ENCODE data around the gene CRTAC1. TPM values are rescaled to one million over a fixed set of nuclear protein-coding genes. Genes with fewer than 3 reads are reported as not detected.
A peak's percentile ranks its signal among the peaks of the same experiment; 100 is the strongest.

CRTAC1 gene
- not detected in 2 replicates for total RNA-seq (2021)
- percentile 8 among the genes with signal in this experiment for Bru-seq, nascent RNA
- percentile 6 among the genes with signal in this experiment for BruChase-seq, experiment 1, labeled RNA remaining after a 2-hour chase
- BruChase-seq, experiment 2, labeled RNA remaining after a 6-hour chase: percentile 5 among the genes with signal in this experiment
- long read RNA-seq: 0 reads

- POLR2A ChIA-PET (ENCODE audit: low non-redundant PET): no interaction called here
- intact Hi-C loops (cut with micrococcal nuclease; ENCODE audit: unreplicated experiment): no loop called here
- peaks cover 9% of the 10 kb centered on the region for H3K4me1 ChIP-seq (ENCODE audit: insufficient read depth, low read length, poor library complexity, severe bottlenecking)
- no peaks in the 10 kb centered on the region for H3K36me3 ChIP-seq (ENCODE audit: insufficient read depth, low read length, poor library complexity, severe bottlenecking)
- DNase-seq (ENCODE audit: low spot score): peak; percentile 79
- H3K27ac ChIP-seq (ENCODE audit: low read depth, low read length, poor library complexity, severe bottlenecking): no peak within 1 kb of the TSS
- TF ChIP-seq CTCF (conservative IDR thresholded peaks at IDR 0.05; ENCODE audit: low read depth, low read length) (no peak), EZH2 (IDR thresholded peaks at IDR 0.05; ENCODE audit: borderline replicate concordance, low read depth, low read length, poor library complexity, severe bottlenecking) (no peak)
- CTCF ChIA-PET: interaction anchor here (0.6 kb wide), 1 partner anchor 115 kb away, joined by 4 read pairs; no protein-coding TSS in a partner anchor
- peaks cover 94% of the 10 kb centered on the region for H3K27me3 ChIP-seq (replicated peaks; ENCODE audit: insufficient read depth, low read depth, low read length, poor library complexity)
- no peaks in the 10 kb centered on the region for H3K9me3 ChIP-seq (ENCODE audit: low read depth, low read length, poor library complexity, severe bottlenecking)
- BruUV-seq (replicated peaks): no TSS peak
- peak within 1 kb of the TSS; percentile 23 for H3K4me3 ChIP-seq (ENCODE audit: low read depth, low read length, poor library complexity, severe bottlenecking)
Observed at GRCh38 chr10:98030093-98030821, at the start of gene CRTAC1. TSS of gene CRTAC1 (minus strand) at chr10:98030621. CDS start at chr10:98030472, 149 bp downstream.

- no peak overlapping the region for H3K27ac ChIP-seq (ENCODE audit: low read depth, low read length, poor library complexity, severe bottlenecking)
- no peak overlapping the region for H3K4me3 ChIP-seq (ENCODE audit: low read depth, low read length, poor library complexity, severe bottlenecking)
- H3K27me3 ChIP-seq (replicated peaks; ENCODE audit: insufficient read depth, low read depth, low read length, poor library complexity): peaks cover 38% of the 10 kb centered on the region
- no peaks in the 10 kb centered on the region for H3K9me3 ChIP-seq (ENCODE audit: low read depth, low read length, poor library complexity, severe bottlenecking)
- H3K4me1 ChIP-seq (ENCODE audit: insufficient read depth, low read length, poor library complexity, severe bottlenecking): no peaks in the 10 kb centered on the region
- no peaks in the 10 kb centered on the region for H3K36me3 ChIP-seq (ENCODE audit: insufficient read depth, low read length, poor library complexity, severe bottlenecking)
- BruUV-seq (replicated peaks): no TSS peak
- intact Hi-C loops (cut with micrococcal nuclease; ENCODE audit: unreplicated experiment): no loop called here
- POLR2A ChIA-PET (ENCODE audit: low non-redundant PET): no interaction called here
- no peak for DNase-seq (ENCODE audit: low spot score)
- CTCF ChIA-PET: no interaction called here
- TF ChIP-seq CTCF (conservative IDR thresholded peaks at IDR 0.05; ENCODE audit: low read depth, low read length): no peak
- TF ChIP-seq EZH2 (IDR thresholded peaks at IDR 0.05; ENCODE audit: borderline replicate concordance, low read depth, low read length, poor library complexity, severe bottlenecking): no peak
Observed at GRCh38 chr10:98078774-98079173, 48.4 kb upstream of the CRTAC1 start.

GRCh38 chr10:98077223-98077622, 46.8 kb upstream of the CRTAC1 start:
- no peaks in the 10 kb centered on the region for H3K4me1 ChIP-seq (ENCODE audit: insufficient read depth, low read length, poor library complexity, severe bottlenecking)
- no TSS peak for BruUV-seq (replicated peaks)
- H3K27me3 ChIP-seq (replicated peaks; ENCODE audit: insufficient read depth, low read depth, low read length, poor library complexity): peaks cover 31% of the 10 kb centered on the region
- intact Hi-C loops (cut with micrococcal nuclease; ENCODE audit: unreplicated experiment): no loop called here
- H3K36me3 ChIP-seq (ENCODE audit: insufficient read depth, low read length, poor library complexity, severe bottlenecking): no peaks in the 10 kb centered on the region
- POLR2A ChIA-PET (ENCODE audit: low non-redundant PET): no interaction called here
- CTCF ChIA-PET: no interaction called here
- no peak overlapping the region for H3K4me3 ChIP-seq (ENCODE audit: low read depth, low read length, poor library complexity, severe bottlenecking)
- DNase-seq (ENCODE audit: low spot score): no peak
- H3K9me3 ChIP-seq (ENCODE audit: low read depth, low read length, poor library complexity, severe bottlenecking): no peaks in the 10 kb centered on the region
- no peak overlapping the region for H3K27ac ChIP-seq (ENCODE audit: low read depth, low read length, poor library complexity, severe bottlenecking)
- TF ChIP-seq EZH2 (IDR thresholded peaks at IDR 0.05; ENCODE audit: borderline replicate concordance, low read depth, low read length, poor library complexity, severe bottlenecking) (no peak), CTCF (conservative IDR thresholded peaks at IDR 0.05; ENCODE audit: low read depth, low read length) (no peak)
